NCI-H2107 treated with DMSO at 0.1 percent for 48 hours (cell line): ENCODE data around the gene FRMPD2.
"Not testable (repeated sequence)": the region's sequence is repeated elsewhere in the genome, so short reads cannot be mapped to it uniquely, and the experiment has no call there.

Experiments used
- DNase-seq: peaks from one replicate; lab custom pipeline; 2025; ENCODE audit not compliant: unreplicated experiment; lab: John Stamatoyannopoulos, UW

Gene FRMPD2

DNA sequence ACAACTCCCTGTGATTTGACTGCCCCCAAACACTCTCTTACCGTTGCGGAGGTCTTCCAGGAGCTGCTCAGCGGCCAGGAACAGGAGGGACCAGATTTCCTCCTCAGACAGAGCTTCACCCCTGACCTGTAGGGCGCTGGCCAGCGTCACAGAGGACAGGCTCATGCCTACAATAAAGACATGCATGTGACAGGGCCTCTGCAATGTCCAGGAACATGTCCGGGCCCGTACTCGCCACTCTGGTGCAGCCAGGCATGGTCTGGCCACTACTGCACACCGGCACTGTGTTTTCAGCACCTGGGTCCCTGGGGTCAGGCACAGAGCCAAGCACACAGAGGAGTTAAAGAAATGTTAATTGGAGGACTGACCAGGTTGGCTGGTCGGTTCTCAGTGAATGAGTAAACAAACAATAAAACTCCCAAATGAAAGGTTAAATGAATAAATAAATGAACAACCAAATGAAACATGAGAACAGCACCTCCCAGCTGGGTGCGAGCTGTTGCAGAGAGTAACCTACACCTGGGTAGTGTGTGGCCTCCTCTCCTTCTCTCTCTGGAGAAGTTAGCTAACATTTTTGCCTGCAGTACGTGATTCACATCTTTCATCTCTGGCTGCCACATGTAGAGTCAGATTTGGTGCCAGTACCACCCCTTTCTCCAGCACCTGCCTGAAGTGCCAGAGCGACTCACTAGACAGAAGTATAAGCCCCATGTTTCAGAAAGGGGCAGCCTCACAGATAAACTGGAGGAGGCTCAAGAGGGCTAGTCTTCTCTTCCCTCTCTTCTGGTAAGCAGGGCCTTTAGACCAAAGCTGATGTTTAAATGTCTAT lies 22.8 kb downstream of the FRMPD2 start:
- DNase-seq = peak; percentile 46

DNA sequence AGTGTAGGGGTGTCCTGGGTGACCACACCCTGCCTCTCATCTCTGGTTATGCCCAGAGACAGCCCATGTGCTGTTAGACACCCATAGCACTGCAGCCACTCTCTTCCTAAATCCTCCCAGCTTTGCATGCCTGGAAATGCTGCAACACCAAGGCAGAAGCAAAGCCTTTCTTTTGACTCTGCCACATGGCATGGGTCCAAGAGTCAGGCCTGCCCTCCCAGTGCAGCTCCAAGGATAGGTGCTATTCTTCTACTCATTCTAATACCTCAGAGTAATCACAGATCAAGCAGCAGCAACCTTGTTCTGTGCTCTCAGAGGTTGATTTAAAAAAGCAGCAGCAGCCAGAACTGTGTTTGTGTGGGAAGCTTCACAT lies 23.4 kb downstream of the FRMPD2 start:
- DNase-seq = no peak

DNA sequence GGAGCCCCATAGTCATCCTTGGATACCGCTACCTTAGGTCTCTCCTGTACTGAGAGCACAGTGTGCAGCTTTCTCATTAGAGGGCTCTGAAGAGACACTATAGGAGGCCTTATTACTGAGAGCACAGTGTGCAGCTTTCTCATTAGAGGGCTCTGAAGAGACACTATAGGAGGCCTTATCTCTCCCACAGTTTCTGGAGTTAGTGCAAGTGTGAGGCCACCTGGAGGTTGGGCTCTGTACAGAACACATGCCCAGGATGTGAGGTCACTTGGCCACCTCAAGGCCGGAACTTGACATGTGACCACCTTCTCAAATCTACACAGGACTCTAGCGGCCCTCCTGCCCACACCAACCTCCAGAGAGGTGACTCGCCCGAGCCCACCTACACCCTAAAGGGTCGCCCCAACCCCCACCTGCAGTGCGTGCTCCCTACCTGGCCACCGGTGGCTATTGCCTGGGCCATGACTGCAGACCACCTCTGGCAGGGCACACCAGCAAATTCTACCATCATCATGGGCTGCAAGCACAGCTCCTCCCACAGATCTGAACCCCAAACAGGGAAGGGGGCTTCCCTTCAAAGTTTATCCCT lies 24.6 kb downstream of the FRMPD2 start:
- no peak for DNase-seq

DNA sequence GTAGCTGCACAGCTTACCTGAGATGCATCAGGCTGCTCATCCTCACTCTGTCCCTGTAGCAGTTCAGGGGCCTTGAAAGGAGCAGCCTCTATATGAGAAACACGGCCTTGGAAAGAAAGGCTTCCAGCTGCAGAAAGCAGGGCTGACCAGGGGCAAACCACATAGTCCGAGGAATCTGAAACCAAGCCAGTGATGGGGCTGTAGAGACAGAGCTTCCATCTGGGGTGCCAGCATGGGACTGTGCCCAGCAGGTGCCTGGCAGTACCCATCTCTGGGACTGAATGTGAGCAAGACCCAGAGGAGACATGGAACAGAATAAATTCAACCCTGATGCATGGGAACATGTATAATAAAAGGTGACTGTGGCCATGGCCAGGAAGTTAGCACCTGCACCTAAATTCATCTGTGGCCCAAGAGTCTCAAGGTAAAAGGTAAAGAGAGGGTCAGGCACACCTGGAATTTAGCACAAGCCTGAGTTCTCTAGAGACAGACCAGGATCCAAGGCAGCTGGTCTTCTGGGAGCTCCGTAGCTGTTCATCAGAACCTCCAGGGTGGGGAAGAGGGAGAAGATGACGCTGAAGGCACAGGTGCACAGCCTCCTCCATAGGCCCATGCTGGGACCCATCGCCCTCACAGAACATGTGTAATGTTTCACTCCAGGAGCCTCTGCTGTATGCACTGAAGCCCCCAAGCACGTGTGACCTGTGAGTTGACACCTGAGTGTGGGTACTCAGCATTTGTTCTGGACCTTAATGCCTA lies 25.3 kb downstream of the FRMPD2 start:
- DNase-seq = no peak

DNA sequence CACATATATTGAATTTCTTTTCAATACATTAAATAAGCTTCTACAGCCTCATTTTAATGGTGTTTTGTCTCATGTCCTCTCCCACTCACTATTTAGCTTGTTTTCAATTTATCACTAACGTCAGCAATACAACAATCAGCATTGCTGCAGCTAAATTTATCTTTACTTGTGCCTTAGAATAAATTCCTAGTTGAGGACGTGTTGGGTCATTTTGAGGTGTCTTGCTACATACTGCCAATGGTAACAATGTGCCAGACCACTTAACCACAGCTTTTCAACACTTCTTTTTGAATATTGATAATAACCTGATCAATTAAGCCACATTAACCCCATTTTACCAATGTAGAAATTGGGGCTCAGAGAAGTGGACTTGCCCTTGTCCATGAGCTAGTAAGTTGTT lies 26.0 kb downstream of the FRMPD2 start:
- DNase-seq = no peak

DNA sequence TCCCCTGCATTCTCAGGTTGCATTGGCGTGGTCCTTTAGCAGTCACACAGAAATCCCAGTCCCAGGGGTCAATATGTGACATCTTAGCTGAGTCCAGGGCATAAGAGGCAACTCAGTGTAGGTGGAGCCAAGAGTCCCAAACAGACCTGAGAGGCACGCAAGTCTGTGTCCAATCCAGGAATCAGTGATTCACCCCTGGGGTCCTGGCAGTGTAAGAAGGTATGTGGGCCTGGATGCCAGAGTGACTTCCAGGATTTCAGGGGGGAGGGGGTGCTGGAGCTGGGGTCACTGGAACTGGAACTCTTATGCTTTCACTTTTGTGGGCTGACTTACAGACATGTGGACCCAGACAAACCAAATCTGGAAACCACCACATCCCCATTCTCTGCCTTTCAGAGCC lies 26.8 kb downstream of the FRMPD2 start:
- no peak for DNase-seq

DNA sequence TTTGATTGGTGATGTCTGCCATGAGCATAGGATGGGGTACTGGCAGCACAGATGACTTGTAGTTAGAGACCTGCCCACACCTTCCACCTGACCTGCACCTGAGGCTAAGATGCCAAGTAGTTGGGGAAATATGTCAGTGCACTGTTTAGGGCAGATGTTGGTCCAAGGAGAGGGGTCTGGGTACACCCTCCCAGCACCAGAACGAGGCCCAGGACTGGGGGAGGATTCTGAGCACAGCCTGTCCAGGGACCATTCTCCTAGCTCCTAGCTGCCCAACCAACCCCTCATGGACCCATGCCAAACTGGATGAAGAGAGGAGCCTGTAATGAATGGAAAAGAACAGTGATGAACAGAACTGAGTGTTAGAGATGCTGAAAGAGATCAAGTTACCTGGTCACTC lies 28.0 kb downstream of the FRMPD2 start:
- no peak for DNase-seq

DNA sequence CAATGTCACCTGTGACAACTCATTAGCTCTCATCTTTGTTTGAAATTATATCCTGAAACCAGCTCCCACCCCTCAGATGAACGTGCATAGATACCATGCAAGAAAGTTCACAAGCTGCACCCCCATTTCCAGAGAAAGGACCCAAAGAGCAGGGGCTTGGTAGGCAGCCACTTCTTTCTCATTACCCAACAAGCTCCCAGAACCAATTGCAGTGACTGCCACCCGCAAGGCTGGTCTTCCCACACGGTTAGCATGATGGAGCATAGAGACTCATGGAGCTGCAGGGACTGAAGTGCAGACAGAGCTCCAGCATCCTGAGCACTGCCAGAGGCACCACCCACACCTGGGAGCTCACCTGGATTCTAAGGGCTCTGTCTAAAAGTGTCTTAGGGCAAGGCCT lies 28.5 kb downstream of the FRMPD2 start:
- no peak for DNase-seq

DNA sequence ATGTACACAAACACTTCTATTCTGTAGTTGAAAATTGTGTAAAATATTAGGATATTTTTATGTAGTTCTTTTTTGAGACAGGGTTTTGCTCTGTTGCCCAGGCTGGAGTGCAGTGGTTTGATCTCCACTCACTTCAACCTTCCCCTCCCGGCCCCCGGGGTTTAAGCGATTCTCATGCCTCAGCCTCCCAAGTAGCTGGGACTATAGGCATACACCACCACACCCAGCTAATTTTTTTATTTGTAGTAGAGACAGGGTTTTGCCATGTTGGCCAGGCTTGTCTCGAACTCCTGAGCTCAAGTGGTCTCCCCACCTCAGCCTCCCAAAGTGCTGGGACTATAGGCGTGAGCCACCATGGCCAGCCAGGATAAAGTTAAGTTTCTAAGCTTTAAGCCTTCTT lies 30.6 kb downstream of the FRMPD2 start:
- not testable (repeated sequence) for DNase-seq

DNA sequence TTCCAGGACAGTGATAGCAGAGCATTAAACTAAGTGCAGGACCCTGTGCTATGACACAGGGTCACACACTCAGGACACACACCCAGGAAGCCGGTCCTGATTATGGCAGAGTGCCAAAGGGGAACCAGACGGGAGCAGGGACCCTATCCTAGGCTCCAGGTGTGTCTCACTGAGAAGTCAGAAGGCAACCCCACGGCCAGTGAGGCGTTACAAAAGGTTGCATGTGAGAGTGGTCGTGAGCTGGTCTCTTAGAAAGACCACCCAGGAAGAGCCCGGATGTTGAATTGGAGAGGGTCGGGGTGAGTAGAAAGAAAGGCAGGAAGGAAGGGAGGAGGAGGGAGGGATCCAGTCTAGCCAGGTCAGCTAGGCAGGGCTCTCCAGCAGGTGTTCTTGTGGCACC lies 31.0 kb downstream of the FRMPD2 start:
- no peak for DNase-seq

DNA sequence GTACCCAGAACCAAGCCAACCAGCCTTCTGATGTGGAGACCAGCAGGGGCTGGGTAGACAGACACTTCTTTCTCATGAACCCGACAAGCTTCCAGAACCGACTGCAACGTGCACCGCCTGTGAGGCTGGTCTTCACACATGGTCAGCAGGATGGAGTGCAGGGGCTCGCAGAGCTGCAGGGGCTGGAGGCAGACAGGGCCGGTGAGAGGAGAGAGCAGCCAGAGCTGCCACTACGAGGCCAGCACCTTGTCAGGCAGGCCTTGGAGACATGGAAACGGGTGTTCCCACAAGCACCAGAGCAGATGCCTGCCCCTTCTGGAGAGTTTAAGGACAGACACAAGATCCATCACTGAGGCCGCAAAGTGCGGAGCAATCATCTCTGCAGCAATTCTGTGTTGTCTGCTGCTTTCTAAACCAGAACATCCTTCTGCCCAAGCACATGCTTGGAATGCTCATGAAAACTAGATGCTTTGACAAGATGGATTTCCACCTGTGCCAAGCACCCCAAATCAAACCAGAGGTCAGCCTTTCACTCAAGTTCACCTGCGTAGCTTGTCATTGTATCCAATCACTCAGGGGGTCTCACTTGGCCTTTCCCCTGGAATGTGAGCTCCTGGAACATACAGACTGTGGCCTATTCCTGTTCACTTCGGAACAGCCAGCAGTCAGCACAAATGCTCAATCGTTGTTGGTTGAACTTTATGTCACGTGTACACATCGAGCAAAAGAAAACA lies 32.2 kb downstream of the FRMPD2 start:
- no peak for DNase-seq

DNA sequence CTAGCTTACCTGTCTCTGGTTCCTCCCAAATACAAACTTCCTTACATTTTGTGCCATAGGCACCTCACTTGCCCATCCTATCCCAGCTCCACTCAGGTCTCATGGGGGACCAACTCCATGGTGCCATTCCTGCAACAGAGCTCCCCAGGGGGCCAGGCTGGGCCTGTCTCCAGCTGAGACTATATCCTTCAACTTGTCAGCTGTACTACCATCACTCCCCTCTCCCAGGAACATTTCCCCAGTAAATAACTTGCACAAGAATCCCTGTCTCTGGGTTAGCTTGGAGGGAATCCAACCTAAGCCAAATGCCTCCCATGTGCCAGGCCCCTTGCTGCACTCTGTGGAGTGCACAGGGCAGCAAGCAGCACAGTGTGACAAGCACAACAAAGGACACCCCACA lies 33.2 kb downstream of the FRMPD2 start:
- no peak for DNase-seq

DNA sequence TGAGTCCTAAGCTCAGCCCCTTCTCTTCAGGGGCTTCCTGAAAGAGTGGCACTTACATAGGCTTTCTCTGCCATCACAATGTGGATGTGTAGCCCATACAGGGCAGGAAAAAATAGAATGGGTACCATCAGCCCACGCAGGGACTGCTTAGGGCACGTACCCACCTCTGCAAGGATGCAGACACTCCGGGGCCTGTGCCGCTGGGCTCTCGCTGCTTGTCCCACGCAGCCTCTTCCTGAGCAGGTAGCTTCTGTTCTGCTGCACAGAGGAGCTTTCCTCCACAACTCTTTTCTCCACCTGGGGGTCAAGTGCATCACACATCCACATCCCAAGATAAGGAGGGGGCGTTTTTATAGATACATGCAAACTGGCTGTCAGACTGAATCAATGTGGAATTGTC lies 34.3 kb downstream of the FRMPD2 start:
- DNase-seq = no peak

DNA sequence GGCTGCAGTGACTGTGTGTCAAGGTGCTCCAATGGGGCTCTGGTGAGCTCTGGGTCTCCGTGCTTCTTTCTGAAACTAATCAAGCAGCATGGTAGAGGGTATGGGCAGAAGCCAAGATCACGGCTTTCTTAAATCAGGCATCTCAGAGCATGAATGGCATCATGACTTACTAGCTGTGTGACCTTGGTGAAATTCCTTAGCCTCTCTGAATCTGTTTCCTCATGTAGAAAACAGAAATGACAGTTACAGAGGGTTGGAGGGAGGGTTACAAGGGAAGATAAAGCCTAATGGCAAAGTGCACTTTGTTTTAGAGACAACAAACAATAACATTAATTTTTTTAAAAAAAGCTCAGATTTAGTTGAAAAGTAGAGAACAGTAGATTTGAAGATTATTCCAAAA lies 34.9 kb downstream of the FRMPD2 start:
- no peak for DNase-seq

DNA sequence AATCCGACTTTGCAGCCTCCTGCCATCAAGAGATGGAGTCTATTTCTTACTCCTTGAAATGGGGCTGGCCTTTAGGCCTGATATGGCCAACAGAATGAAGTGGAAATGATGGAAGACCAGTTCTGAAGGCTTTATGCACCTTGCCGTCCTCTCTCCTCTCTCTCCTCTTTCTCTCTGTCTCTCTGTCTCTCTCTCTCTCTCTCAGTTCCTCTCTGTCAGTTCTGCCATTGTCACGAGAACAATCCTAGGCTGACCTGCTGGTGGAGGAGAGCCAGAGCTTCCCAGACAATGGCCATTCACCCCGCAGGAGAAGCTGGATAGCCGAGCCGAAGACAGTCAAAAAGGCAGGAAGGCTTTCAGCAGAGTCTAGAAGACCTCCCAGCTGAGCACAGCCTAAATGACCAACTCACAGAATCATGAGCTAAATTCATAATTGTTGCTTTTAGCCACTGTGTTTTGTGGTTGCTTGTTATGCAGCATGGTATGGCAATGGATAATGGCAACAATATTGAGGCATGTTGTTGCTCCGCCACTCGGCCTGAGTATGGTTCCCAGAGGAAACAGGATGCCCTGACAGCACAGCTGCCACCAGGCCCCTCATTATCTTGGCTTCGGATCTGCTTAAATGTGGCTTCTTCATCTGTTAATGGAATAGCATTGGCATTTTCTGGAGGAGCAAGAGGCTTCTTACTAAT lies 35.5 kb downstream of the FRMPD2 start:
- no peak for DNase-seq

DNA sequence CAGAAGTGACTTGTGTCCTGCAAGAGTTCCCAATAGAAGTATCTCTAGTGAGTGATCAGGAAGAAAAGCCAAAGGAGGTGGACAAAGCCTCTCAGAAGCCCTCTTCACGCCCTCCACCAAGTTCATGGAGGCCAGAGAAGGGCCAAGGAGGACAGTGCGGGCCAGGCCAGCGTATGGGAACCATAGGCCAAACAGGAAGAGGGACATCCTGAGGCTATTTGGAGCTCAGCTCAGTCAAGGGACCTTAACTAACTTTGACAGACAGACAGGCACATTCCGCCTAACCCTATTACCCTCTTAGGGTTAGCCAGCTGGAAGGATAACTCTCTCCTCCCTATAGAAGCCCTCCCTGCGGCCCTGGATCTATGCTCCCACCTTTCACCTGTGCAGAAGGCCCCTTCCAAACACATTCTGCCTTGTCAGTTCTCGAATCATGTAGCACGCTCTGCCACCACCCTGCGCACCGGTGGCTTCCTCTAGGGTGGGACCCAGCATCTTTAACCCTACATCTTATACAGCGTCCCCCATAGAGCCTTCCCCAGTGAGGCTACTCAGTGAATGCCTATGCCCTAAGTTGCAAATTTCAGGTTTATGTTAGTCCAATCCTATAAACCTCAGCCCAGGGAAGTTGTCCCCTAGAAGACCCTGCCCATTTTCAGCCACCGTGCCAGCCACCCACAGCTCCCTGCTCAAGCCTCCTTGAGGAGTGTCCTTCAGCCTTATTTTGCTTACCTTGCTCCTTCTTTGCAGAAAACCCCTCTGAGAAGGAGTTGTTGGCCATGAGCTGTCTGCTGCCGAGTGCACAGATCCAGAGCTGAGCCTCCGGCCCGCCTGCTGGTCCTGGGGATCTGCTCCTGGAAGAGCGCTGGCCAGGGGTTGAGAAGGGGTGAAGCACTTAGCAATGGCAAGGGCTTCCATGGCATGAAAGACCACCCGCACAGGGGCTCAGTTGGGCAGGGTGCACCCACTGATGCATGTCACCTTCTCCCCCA lies 36.9 kb downstream of the FRMPD2 start:
- DNase-seq = no peak

DNA sequence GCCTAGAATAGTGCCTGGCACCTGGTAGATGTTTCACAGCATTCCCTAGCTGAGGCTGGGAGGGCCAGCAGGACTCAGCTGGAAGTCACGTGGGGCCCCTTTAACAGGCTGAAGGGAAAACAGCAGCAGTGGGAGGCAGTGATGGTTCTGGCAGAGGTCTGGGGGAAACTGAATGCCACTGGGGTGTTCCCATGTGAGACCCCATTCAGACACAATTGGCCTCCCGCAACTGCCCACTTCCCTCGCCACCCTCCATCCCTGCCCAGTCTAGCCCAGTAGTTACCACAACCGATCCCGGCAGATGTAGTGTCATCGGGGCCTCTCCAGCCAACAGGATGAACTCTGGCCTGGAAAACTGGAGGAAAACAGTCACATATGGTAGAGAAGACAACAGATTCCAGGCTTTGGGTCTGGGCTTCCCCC lies 38.3 kb downstream of the FRMPD2 start:
- DNase-seq = no peak

DNA sequence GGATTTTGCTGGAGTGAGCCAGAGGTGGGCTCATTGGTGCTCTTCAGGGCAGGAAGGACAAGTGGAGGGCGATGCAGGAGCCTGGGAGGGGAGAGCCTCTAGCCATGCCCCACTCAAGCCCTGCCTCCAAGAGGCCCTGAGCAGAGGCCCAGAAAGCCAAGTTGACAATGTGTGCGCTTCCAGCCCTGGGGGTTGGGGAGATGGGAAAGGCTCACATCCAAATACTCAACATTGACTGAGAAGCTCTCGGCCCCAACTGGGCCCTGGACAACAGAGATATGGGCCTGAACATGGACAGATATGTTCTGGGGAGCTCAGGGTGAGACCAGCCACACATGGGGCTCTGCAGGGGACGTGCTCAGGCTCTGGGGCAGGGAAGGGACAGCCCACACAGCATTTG lies 39.0 kb downstream of the FRMPD2 start:
- no peak for DNase-seq

DNA sequence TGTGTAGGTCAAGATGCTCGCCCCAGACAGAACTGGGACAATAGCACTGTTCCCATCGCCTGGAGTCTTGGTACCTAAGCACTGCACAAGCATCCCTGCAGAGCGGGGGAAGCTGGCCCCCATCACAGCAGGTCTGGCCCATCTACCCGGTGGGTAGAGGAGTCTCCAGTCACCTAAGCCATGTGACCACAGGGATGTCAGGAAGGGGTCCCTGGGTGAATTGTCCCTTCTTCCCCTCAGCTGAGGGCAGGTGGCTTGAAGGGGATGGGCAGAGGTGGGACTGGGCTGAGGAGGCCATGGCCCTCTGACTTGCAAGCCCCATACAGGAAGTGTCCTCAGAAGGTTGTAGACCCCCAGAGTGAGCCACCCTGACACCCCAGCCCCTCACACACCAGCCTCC lies 39.7 kb downstream of the FRMPD2 start:
- no peak for DNase-seq

DNA sequence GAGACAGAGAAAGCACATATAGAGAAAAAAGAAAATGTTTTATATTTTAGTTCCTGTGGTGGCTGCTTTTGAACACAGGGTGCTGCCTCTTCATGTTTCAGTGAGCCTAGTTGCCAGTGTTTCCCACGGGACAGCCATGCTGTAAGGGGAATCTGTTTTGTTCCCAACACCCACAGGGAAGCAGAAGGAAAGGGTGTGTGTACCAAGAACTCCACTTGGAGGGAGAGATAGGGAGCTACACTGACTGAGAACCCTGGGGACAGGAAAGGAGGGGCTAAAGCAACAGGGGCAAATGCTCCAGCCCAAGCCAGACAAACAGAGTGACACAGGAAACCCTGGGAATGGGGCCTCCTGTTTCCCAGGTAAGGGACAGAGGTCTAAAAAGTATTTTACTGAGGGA lies 40.2 kb downstream of the FRMPD2 start:
- DNase-seq = no peak
